Hematopoietic multipotent progenitor cell (in vitro differentiated cells): Measurements from ENCODE around the gene C20orf202. TPM values are rescaled to one million over a fixed set of nuclear protein-coding genes. Genes with fewer than 3 reads are reported as not detected.
"Not testable (repeated sequence)": the region's sequence is repeated elsewhere in the genome, so short reads cannot be mapped to it uniquely, and the experiment has no call there.

ENCODE experiments used
- DNase-seq, 3 donors: peaks; one replicate each; pipeline ENCODE4 v3.0.0-alpha.2; 2011 to 2015; ENCODE audit warnings: low read depth in 2 of 3, low spot score in 2 of 3
- total RNA-seq: library from RNA; depleted of rRNA; stranded (reverse); fragments of >200 nt; gene quantifications from one replicate; pipeline ENCODE4 v1.2.3, GENCODE V29; 2012

The C20orf202 gene
- total RNA-seq, 1 donor = under 0.01 TPM

GRCh38 chr20:1241456-1241855 is 38.2 kb downstream of the C20orf202 start:
- no peak for DNase-seq

GRCh38 chr20:1242099-1242498 is 38.8 kb downstream of the C20orf202 start:
- no peak for DNase-seq

GRCh38 chr20:1242530-1242929 is 39.3 kb downstream of the C20orf202 start:
- DNase-seq = peak in 2 of 3 donors; percentile 44 to 72

GRCh38 chr20:1245578-1245977 is 42.3 kb downstream of the C20orf202 start:
- DNase-seq = no peak

GRCh38 chr20:1247689-1248088 is 44.4 kb downstream of the C20orf202 start:
- no peak for DNase-seq

GRCh38 chr20:1250282-1250681 is 47.0 kb downstream of the C20orf202 start:
- not testable (repeated sequence) for DNase-seq

- DNase-seq = no peak
These were observed 49.2 kb downstream of the C20orf202 start for GRCh38 chr20:1252416-1252815.

GRCh38 chr20:1254254-1254653 is 51.0 kb downstream of the C20orf202 start:
- DNase-seq = no peak

- peak in 1 of 3 donors; percentile 12 for DNase-seq
These were observed 52.4 kb downstream of the C20orf202 start for GRCh38 chr20:1255675-1256074.

Other genes with a start within 250 kb of the C20orf202 start
- not detected for gene RSPO4, start 201.1 kb upstream of the C20orf202 start, total RNA-seq
- 71.9 TPM for gene PSMF1, start 84.9 kb upstream of the C20orf202 start, total RNA-seq
- 0.27 TPM for gene TMEM74B, start 18.5 kb upstream of the C20orf202 start, total RNA-seq
- not detected for gene RAD21L1, start 22.6 kb downstream of the C20orf202 start, total RNA-seq
- 1.3 TPM for gene SNPH, start 62.8 kb downstream of the C20orf202 start, total RNA-seq
- gene SDCBP2, start 125.7 kb downstream of the C20orf202 start, total RNA-seq = 0.81 TPM
- gene FKBP1A, start 189.6 kb downstream of the C20orf202 start, total RNA-seq = 107 TPM